CD14-positive monocyte (primary cell): ENCODE data around the gene RABGAP1. TPM values are rescaled to one million over a fixed set of nuclear protein-coding genes. Genes with fewer than 3 reads are reported as not detected.

Experiments used
- DNase-seq, 3 donors: peaks; one replicate each; pipeline ENCODE4 v3.0.0-alpha.2; 2011 to 2022
- H2AFZ ChIP-seq: 2 replicates; pipeline ENCODE4 v1.6.0; 2012; ENCODE audit warnings: mild to moderate bottlenecking, low read depth, low read length, inconsistent platforms; ENCODE audit not compliant: insufficient read depth, poor library complexity, severe bottlenecking
- H3K27ac ChIP-seq, 2 donors: 1 replicate in 1 of 2; 2 replicates in 1 of 2; pipeline ENCODE4 v1.5.1; 2012 to 2013; ENCODE audit warnings: low read length in 2 of 2, control low read depth in 1 of 2, inconsistent platforms in 1 of 2, low read depth in 1 of 2, mild to moderate bottlenecking in 1 of 2
- H3K27me3 ChIP-seq, 2 donors: one replicate each; pipeline versions ENCODE4 v1.6.0 to v1.6.1; 2011 to 2013; ENCODE audit warnings: low read length in 2 of 2; ENCODE audit not compliant: control insufficient read depth in 2 of 2, insufficient read depth in 2 of 2
- H3K36me3 ChIP-seq, 2 donors: replicated peaks in 1 of 2; 1 replicate in 1 of 2; 2 replicates in 1 of 2; pipeline versions ENCODE4 v1.5.1 to v1.6.1; 2012 to 2013; ENCODE audit warnings: low read length in 2 of 2, control low read depth in 1 of 2, inconsistent platforms in 1 of 2, mild to moderate bottlenecking in 1 of 2; ENCODE audit not compliant: insufficient read depth in 2 of 2, control insufficient read depth in 1 of 2
- H3K4me1 ChIP-seq, 2 donors: 1 replicate in 1 of 2; 2 replicates in 1 of 2; pipeline versions ENCODE4 v1.5.1 to v1.6.1; 2012 to 2013; ENCODE audit warnings: low read length in 2 of 2, control low read depth in 1 of 2, inconsistent platforms in 1 of 2, mild to moderate bottlenecking in 1 of 2, moderate library complexity in 1 of 2; ENCODE audit not compliant: insufficient read depth in 2 of 2, control insufficient read depth in 1 of 2
- H3K4me2 ChIP-seq: replicated peaks from 2 replicates; pipeline ENCODE3; 2012; ENCODE audit warnings: low read length, moderate library complexity, mild to moderate bottlenecking; ENCODE audit not compliant: poor library complexity, severe bottlenecking; ENCODE audit errors: extremely low read depth
- H3K4me3 ChIP-seq, 3 experiments: fragments of 200-600 bp in 1 of 3; sonication (generic) in 1 of 3; replicated peaks in 1 of 3; 1 replicate in 2 of 3; 2 replicates in 1 of 3; pipeline ENCODE4 v1.5.1; 2011 to 2013; ENCODE audit warnings: low read length in 3 of 3, mild to moderate bottlenecking in 3 of 3, control low read depth in 2 of 3, low read depth in 2 of 3, inconsistent platforms in 1 of 3, moderate library complexity in 1 of 3
- H3K79me2 ChIP-seq: 2 replicates; pipeline ENCODE4 v1.6.0; 2012; ENCODE audit warnings: mild to moderate bottlenecking, control low read depth, inconsistent platforms, low read length, moderate library complexity; ENCODE audit not compliant: insufficient read depth
- H3K9ac ChIP-seq: 2 replicates; pipeline ENCODE4 v1.6.0; 2017; ENCODE audit warnings: low read length, mild to moderate bottlenecking; ENCODE audit not compliant: insufficient read depth, poor library complexity, severe bottlenecking
- H3K9me3 ChIP-seq, 2 donors: replicated peaks in 1 of 2; 1 replicate in 1 of 2; 2 replicates in 1 of 2; pipeline versions ENCODE4 v1.5.1 to v1.6.1; 2012 to 2013; ENCODE audit warnings: low read length in 2 of 2, control low read depth in 1 of 2; ENCODE audit not compliant: control insufficient read depth in 1 of 2, insufficient read depth in 1 of 2
- H4K20me1 ChIP-seq: 2 replicates; pipeline ENCODE4 v1.6.0; 2012; ENCODE audit warnings: mild to moderate bottlenecking, low read length, control low read depth, moderate library complexity; ENCODE audit not compliant: insufficient read depth
- H3K27ac Mint-ChIP-seq, 7 donors: one replicate each; pipeline ENCODE4 v1.8.0; 2020; ENCODE audit warnings: mild to moderate bottlenecking in 7 of 7, mixed read lengths in 7 of 7, moderate library complexity in 6 of 7, inconsistent platforms in 2 of 7
- H3K27me3 Mint-ChIP-seq, 3 donors: one replicate each; pipeline ENCODE4 v1.8.0; 2021 to 2022; ENCODE audit warnings: low read depth in 3 of 3, mild to moderate bottlenecking in 3 of 3, mixed read lengths in 3 of 3, moderate library complexity in 3 of 3, inconsistent platforms in 1 of 3
- H3K36me3 Mint-ChIP-seq, 2 donors: one replicate each; pipeline ENCODE4 v1.8.0; 2020; ENCODE audit warnings: mixed read lengths in 2 of 2, inconsistent platforms in 1 of 2, mild to moderate bottlenecking in 1 of 2
- H3K4me1 Mint-ChIP-seq: one replicate; pipeline ENCODE4 v1.8.0; 2020; ENCODE audit warnings: mild to moderate bottlenecking, mixed read lengths
- H3K4me3 Mint-ChIP-seq, 2 donors: one replicate each; pipeline ENCODE4 v1.8.0; 2020; ENCODE audit warnings: mild to moderate bottlenecking in 2 of 2, mixed read lengths in 2 of 2, moderate library complexity in 1 of 2
- H3K9me3 Mint-ChIP-seq, 7 donors: one replicate each; pipeline ENCODE4 v1.8.0; 2020 to 2022; ENCODE audit warnings: mixed read lengths in 7 of 7, mild to moderate bottlenecking in 6 of 7, moderate library complexity in 6 of 7, inconsistent platforms in 2 of 7
- CTCF ChIP-seq: fragments of 200-600 bp; IDR thresholded peaks from one replicate; pipeline ENCODE4 v1.8.0; 2022; ENCODE audit warnings: antibody characterized with exemption, mild to moderate bottlenecking
- WGBS: methylation state at CpG from one replicate; pipeline ENCODE4 v1.1.5; 2013; ENCODE audit warnings: missing lambda C conversion rate; ENCODE audit not compliant: insufficient coverage; 5-methylcytosine and 5-hydroxymethylcytosine counted together
- intact Hi-C, 2 donors: fragments of 100-400 bp; cut with micrococcal nuclease; formaldehyde crosslinking; loops; one replicate each; pipeline versions ENCODE4 v1.15.0 to v1.15.1; 2023
- polyA plus RNA-seq, 3 donors: library from polyadenylated mRNA; depleted of rRNA in 1 of 3; unstranded in 2 of 3; stranded (reverse) in 1 of 3; fragments of 300-500 nt in 2 of 3; fragments of >200 nt in 1 of 3; fragmentation: Illumina TruSeq in 2 of 3; gene quantifications; 1 replicate in 2 of 3; 2 replicates in 1 of 3; pipeline ENCODE4 v1.2.3, GENCODE V29; 2012 to 2021

Gene RABGAP1
- polyA plus RNA-seq, 3 donors: 14.7 to 24.1 (median 19.3) TPM

GRCh38 chr9:123026425-123026824 is 85.6 kb downstream of the RABGAP1 start:
- no CpG with 5 or more reads among the region's 1 CpG for WGBS
- Histone ChIP-seq H3K36me3 (peaks cover 43 to 87% of the 10 kb centered on the region in 2 donors), H3K79me2 (no peaks in the 10 kb centered on the region), H3K27me3 (no peaks in the 10 kb centered on the region), H4K20me1 (no peaks in the 10 kb centered on the region), H3K27ac (no peak overlapping the region), H3K9ac (no peak overlapping the region), H2AFZ (no peak overlapping the region), H3K9me3 (no peaks in the 10 kb centered on the region), H3K4me3 (no peak overlapping the region), H3K4me2 (no peak overlapping the region), H3K4me1 (peaks cover 0 to 3% of the 10 kb centered on the region in 2 donors)
- no peaks in the 10 kb centered on the region for H3K9me3 Mint-ChIP-seq
- intact Hi-C loops: no loop called here
- H3K27me3 Mint-ChIP-seq: no peaks in the 10 kb centered on the region
- DNase-seq: no peak
- no peak overlapping the region for H3K4me3 Mint-ChIP-seq
- no peak for TF ChIP-seq CTCF
- H3K27ac Mint-ChIP-seq: peak overlapping the region in 1 of 7 donors; percentile 25
- H3K4me1 Mint-ChIP-seq: peaks cover 8% of the 10 kb centered on the region
- peaks cover 49 to 76% of the 10 kb centered on the region in 2 donors for H3K36me3 Mint-ChIP-seq

- peaks cover 8% of the 10 kb centered on the region for H3K4me1 Mint-ChIP-seq
- peaks cover 0 to 3% of the 10 kb centered on the region in 2 donors for H3K4me1 ChIP-seq
- H3K9ac ChIP-seq: no peak overlapping the region
- no peak for DNase-seq
- TF ChIP-seq CTCF: no peak
- 0% methylated on average over 1 of the region's 3 CpGs for WGBS
- H3K27ac ChIP-seq: no peak overlapping the region
- no peaks in the 10 kb centered on the region for H3K79me2 ChIP-seq
- H3K27me3 ChIP-seq: no peaks in the 10 kb centered on the region
- no peaks in the 10 kb centered on the region for H3K27me3 Mint-ChIP-seq
- H3K36me3 ChIP-seq: peaks cover 34 to 86% of the 10 kb centered on the region in 2 donors
- intact Hi-C loops: no loop called here
- no peak overlapping the region for H2AFZ ChIP-seq
- no peak overlapping the region for H3K4me3 ChIP-seq
- H3K4me3 Mint-ChIP-seq: no peak overlapping the region
- H3K9me3 ChIP-seq: no peaks in the 10 kb centered on the region
- peaks cover 46 to 74% of the 10 kb centered on the region in 2 donors for H3K36me3 Mint-ChIP-seq
- H3K9me3 Mint-ChIP-seq: no peaks in the 10 kb centered on the region
- H4K20me1 ChIP-seq: no peaks in the 10 kb centered on the region
- H3K27ac Mint-ChIP-seq: no peak overlapping the region
- H3K4me2 ChIP-seq: no peak overlapping the region
Observed at GRCh38 chr9:123027517-123027916, 86.7 kb downstream of the RABGAP1 start.
